Left ventricle myocardium inferior (tissue), 1 donor: ENCODE data around the gene KCMF1. TPM values are rescaled to one million over a fixed set of nuclear protein-coding genes. Genes with fewer than 3 reads are reported as not detected.

Source experiments
- DNase-seq: peaks from one replicate; pipeline ENCODE4 v3.0.0-alpha.2; 2020
- H3K27ac ChIP-seq: fragments of 200-600 bp; replicated peaks from 2 replicates; pipeline ENCODE4 v1.8.0; 2021
- H3K27me3 ChIP-seq: fragments of 200-600 bp; 2 replicates; pipeline ENCODE4 v1.8.0; 2021; ENCODE audit warnings: low read depth
- H3K36me3 ChIP-seq: fragments of 200-600 bp; 2 replicates; pipeline ENCODE4 v1.8.0; 2021
- H3K4me1 ChIP-seq: fragments of 200-600 bp; 2 replicates; pipeline ENCODE4 v1.8.0; 2021
- H3K4me3 ChIP-seq: fragments of 200-600 bp; 2 replicates; pipeline ENCODE4 v1.8.0; 2021; ENCODE audit warnings: mild to moderate bottlenecking, moderate library complexity
- H3K9me3 ChIP-seq: fragments of 200-600 bp; replicated peaks from 2 replicates; pipeline ENCODE4 v1.8.0; 2021
- CTCF ChIP-seq: fragments of 200-600 bp; IDR thresholded peaks from 2 replicates; pipeline ENCODE4 v1.8.0; 2021; ENCODE audit warnings: antibody characterized with exemption, mild to moderate bottlenecking, borderline replicate concordance
- intact Hi-C: fragments of 100-400 bp; cut with micrococcal nuclease; formaldehyde crosslinking; loops from one replicate; pipeline ENCODE4 v1.11.0; 2022
- total RNA-seq: library from RNA; stranded (reverse); fragmentation: NEBNext Ultra II Directional; extraction: Animal tissue kit (Norgen Biotek cat#: 25700); gene quantifications from one replicate; pipeline ENCODE4 v1.2.1, GENCODE V29; 2021
- donor health status: DM: no; HTN: yes; CAD: no; lungs with severe emphysema.

The KCMF1 gene
- total RNA-seq, 1 donor from 2014 or later, result 90.2 TPM

- H3K27ac ChIP-seq, result no peak overlapping the region
- H3K9me3 ChIP-seq, result no peaks in the 10 kb centered on the region
- no peak for DNase-seq
- TF ChIP-seq CTCF, result no peak
- H3K27me3 ChIP-seq, result no peaks in the 10 kb centered on the region
- H3K4me3 ChIP-seq, result no peak overlapping the region
- H3K36me3 ChIP-seq, result no peaks in the 10 kb centered on the region
- intact Hi-C loops, result no loop called here
- H3K4me1 ChIP-seq, result no peaks in the 10 kb centered on the region
Observed at GRCh38 chr2:84947010-84947593, 23.9 kb upstream of the KCMF1 start.

- Histone ChIP-seq H3K9me3 (no peaks in the 10 kb centered on the region), H3K27me3 (no peaks in the 10 kb centered on the region), H3K36me3 (no peaks in the 10 kb centered on the region), H3K27ac (no peak overlapping the region), H3K4me3 (no peak overlapping the region), H3K4me1 (peaks cover 9% of the 10 kb centered on the region)
- intact Hi-C loops, result no loop called here
- DNase-seq, result no peak
- no peak for TF ChIP-seq CTCF
Observed at GRCh38 chr2:84953535-84953934, 17.4 kb upstream of the KCMF1 start.

- peaks cover 9% of the 10 kb centered on the region for H3K4me1 ChIP-seq
Observed at GRCh38 chr2:84954329-84954728, 16.6 kb upstream of the KCMF1 start.

GRCh38 chr2:84956334-84957297 lies 14.3 kb upstream of the KCMF1 start:
- no peaks in the 10 kb centered on the region for H3K9me3 ChIP-seq
- no peaks in the 10 kb centered on the region for H3K36me3 ChIP-seq
- intact Hi-C loops, result no loop called here
- TF ChIP-seq CTCF, result no peak
- DNase-seq, result no peak
- no peak overlapping the region for H3K27ac ChIP-seq
- no peaks in the 10 kb centered on the region for H3K27me3 ChIP-seq
- H3K4me1 ChIP-seq, result peaks cover 9% of the 10 kb centered on the region
- no peak overlapping the region for H3K4me3 ChIP-seq

More at GRCh38 chr2:84954329-84954728, 16.6 kb upstream of the KCMF1 start:
- no peak for DNase-seq
- Histone ChIP-seq H3K9me3 (no peaks in the 10 kb centered on the region), H3K36me3 (no peaks in the 10 kb centered on the region), H3K27ac (no peak overlapping the region), H3K4me3 (no peak overlapping the region), H3K27me3 (no peaks in the 10 kb centered on the region)
- TF ChIP-seq CTCF, result no peak
- intact Hi-C loops, result no loop called here

GRCh38 chr2:84957771-84958134 lies 13.2 kb upstream of the KCMF1 start:
- Histone ChIP-seq H3K27ac (no peak overlapping the region), H3K4me3 (no peak overlapping the region), H3K27me3 (no peaks in the 10 kb centered on the region), H3K36me3 (no peaks in the 10 kb centered on the region), H3K4me1 (peaks cover 9% of the 10 kb centered on the region), H3K9me3 (no peaks in the 10 kb centered on the region)
- TF ChIP-seq CTCF, result no peak
- DNase-seq, result no peak
- intact Hi-C loops, result no loop called here
